H9 (cell line): Measurements from ENCODE around the gene ASTN2. TPM values are rescaled to one million over a fixed set of nuclear protein-coding genes. Genes with fewer than 3 reads are reported as not detected.

Source experiments
- DNase-seq: peaks from one replicate; pipeline ENCODE4 v3.0.0-alpha.2; 2017
- H2AFZ ChIP-seq: one replicate; pipeline ENCODE4 v1.6.1; 2013; ENCODE audit warnings: mild to moderate bottlenecking, low read length, control low read depth, moderate library complexity
- H2AK5ac ChIP-seq: 2 replicates; pipeline ENCODE4 v1.6.1; 2013; ENCODE audit warnings: low read length, control low read depth, mixed read lengths; ENCODE audit not compliant: insufficient read length
- H2BK120ac ChIP-seq: one replicate; pipeline ENCODE4 v1.6.1; 2013; ENCODE audit warnings: low read depth, mild to moderate bottlenecking, low read length, control low read depth, inconsistent platforms; ENCODE audit not compliant: poor library complexity, severe bottlenecking
- H2BK12ac ChIP-seq: 2 replicates; pipeline ENCODE4 v1.6.1; 2013; ENCODE audit warnings: low read length, control low read depth, mixed read lengths, low read depth; ENCODE audit not compliant: insufficient read length
- H2BK15ac ChIP-seq: 2 replicates; pipeline ENCODE4 v1.6.1; 2013; ENCODE audit warnings: low read depth, low read length, control low read depth
- H2BK20ac ChIP-seq: one replicate; pipeline ENCODE4 v1.6.1; 2013; ENCODE audit warnings: low read depth, mild to moderate bottlenecking, low read length, control low read depth, inconsistent platforms; ENCODE audit not compliant: poor library complexity, severe bottlenecking
- H2BK5ac ChIP-seq: 2 replicates; pipeline ENCODE4 v1.6.1; 2013; ENCODE audit warnings: low read length, control low read depth, mixed read lengths; ENCODE audit not compliant: insufficient read length
- H3K14ac ChIP-seq: 2 replicates; pipeline ENCODE4 v1.6.1; 2013; ENCODE audit warnings: low read length, control low read depth; ENCODE audit not compliant: insufficient read depth
- H3K18ac ChIP-seq: 2 replicates; pipeline ENCODE4 v1.6.1; 2013; ENCODE audit warnings: low read depth, mild to moderate bottlenecking, mixed read lengths, low read length, control low read depth; ENCODE audit not compliant: insufficient read length
- H3K23ac ChIP-seq: 2 replicates; pipeline ENCODE4 v1.6.1; 2013; ENCODE audit warnings: low read length, control low read depth, mixed read lengths, low read depth; ENCODE audit not compliant: insufficient read length
- H3K23me2 ChIP-seq: 2 replicates; pipeline ENCODE4 v1.6.1; 2013; ENCODE audit warnings: low read depth, mild to moderate bottlenecking, mixed read lengths, low read length, control low read depth; ENCODE audit not compliant: insufficient read length, poor library complexity, severe bottlenecking
- H3K27ac ChIP-seq: 2 replicates; pipeline ENCODE4 v1.5.1; 2013; ENCODE audit warnings: low read length, control low read depth, mixed read lengths, low read depth; ENCODE audit not compliant: insufficient read length
- H3K27me3 ChIP-seq: 2 replicates; pipeline ENCODE4 v1.6.1; 2013; ENCODE audit warnings: low read length, control low read depth, inconsistent platforms; ENCODE audit not compliant: insufficient read depth
- H3K4ac ChIP-seq: 2 replicates; pipeline ENCODE4 v1.6.1; 2013; ENCODE audit warnings: low read depth, mild to moderate bottlenecking, control low read depth, inconsistent platforms, low read length, moderate library complexity
- H3K4me1 ChIP-seq: 2 replicates; pipeline ENCODE4 v1.6.1; 2013; ENCODE audit warnings: low read length, control low read depth, inconsistent platforms; ENCODE audit not compliant: insufficient read depth
- H3K4me2 ChIP-seq: 2 replicates; pipeline ENCODE4 v1.6.1; 2013; ENCODE audit warnings: low read length, control low read depth, mixed read lengths; ENCODE audit not compliant: insufficient read length, insufficient read depth
- H3K56ac ChIP-seq: 2 replicates; pipeline ENCODE4 v1.6.1; 2013; ENCODE audit warnings: low read depth, mild to moderate bottlenecking, mixed read lengths, low read length, control low read depth; ENCODE audit not compliant: insufficient read length
- H3K79me1 ChIP-seq: 2 replicates; pipeline ENCODE4 v1.6.1; 2013; ENCODE audit warnings: low read depth, mild to moderate bottlenecking, moderate library complexity, low read length, control low read depth, inconsistent platforms; ENCODE audit not compliant: insufficient read depth, poor library complexity, severe bottlenecking
- H3K79me2 ChIP-seq: 2 replicates; pipeline ENCODE4 v1.6.1; 2013; ENCODE audit warnings: low read length, control low read depth, inconsistent platforms; ENCODE audit not compliant: insufficient read depth
- H3K9ac ChIP-seq: 2 replicates; pipeline ENCODE4 v1.6.1; 2013; ENCODE audit warnings: low read length, control low read depth, mixed read lengths; ENCODE audit not compliant: insufficient read length; ENCODE audit errors: extremely low read depth
- H3K9me3 ChIP-seq: one replicate; pipeline ENCODE4 v1.6.1; 2013; ENCODE audit warnings: low read depth, low read length, inconsistent platforms; ENCODE audit not compliant: control insufficient read depth
- H3T11ph ChIP-seq: one replicate; pipeline ENCODE4 v1.6.1; 2013; ENCODE audit warnings: mild to moderate bottlenecking, low read length, control low read depth, inconsistent platforms
- H4K20me1 ChIP-seq: one replicate; pipeline ENCODE4 v1.6.1; 2013; ENCODE audit not compliant: control insufficient read depth, insufficient read length, insufficient read depth
- H4K5ac ChIP-seq: 2 replicates; pipeline ENCODE4 v1.6.1; 2013; ENCODE audit warnings: low read depth, mild to moderate bottlenecking, mixed read lengths, low read length, control low read depth; ENCODE audit not compliant: insufficient read length
- H4K8ac ChIP-seq: replicated peaks from 2 replicates; pipeline ENCODE4 v1.6.1; 2013; ENCODE audit warnings: low read length, control low read depth, mixed read lengths, low read depth; ENCODE audit not compliant: insufficient read length
- H4K91ac ChIP-seq: 2 replicates; pipeline ENCODE4 v1.6.1; 2013; ENCODE audit warnings: low read depth, mild to moderate bottlenecking, moderate library complexity, mixed read lengths, low read length, control low read depth; ENCODE audit not compliant: insufficient read length
- H3K27ac Mint-ChIP-seq, 3 experiments: 2 replicates in 2 of 3; 3 replicates in 1 of 3; pipeline ENCODE4 v1.8.0; 2020 to 2021; ENCODE audit warnings: mixed read lengths in 3 of 3, mild to moderate bottlenecking in 1 of 3, moderate library complexity in 1 of 3
- H3K27me3 Mint-ChIP-seq: 2 replicates; pipeline ENCODE4 v1.8.0; 2021; ENCODE audit warnings: low read depth, mild to moderate bottlenecking, moderate library complexity, mixed read lengths
- H3K36me3 Mint-ChIP-seq, 3 experiments: 2 replicates in 2 of 3; 3 replicates in 1 of 3; pipeline ENCODE4 v1.8.0; 2020 to 2021; ENCODE audit warnings: low read depth in 3 of 3, mixed read lengths in 3 of 3; ENCODE audit not compliant: insufficient read depth in 1 of 3
- H3K4me1 Mint-ChIP-seq, 2 experiments: 2 replicates each; pipeline ENCODE4 v1.8.0; 2020; ENCODE audit warnings: mixed read lengths in 2 of 2
- H3K4me3 Mint-ChIP-seq, 2 experiments: 2 replicates in 1 of 2; 3 replicates in 1 of 2; pipeline ENCODE4 v1.8.0; 2020 to 2021; ENCODE audit warnings: mild to moderate bottlenecking in 2 of 2, mixed read lengths in 2 of 2, moderate library complexity in 1 of 2
- H3K9me3 Mint-ChIP-seq, 2 experiments: 2 replicates in 1 of 2; 3 replicates in 1 of 2; pipeline ENCODE4 v1.8.0; 2020; ENCODE audit warnings: mild to moderate bottlenecking in 2 of 2, mixed read lengths in 2 of 2, moderate library complexity in 1 of 2
- WGBS: extraction: QIAGEN DNeasy Blood & Tissue Kit; methylation state at CpG from one replicate; pipeline ENCODE4 v1.1.7; 2013; ENCODE audit warnings: missing lambda C conversion rate, low lambda C conversion rate, mixed read lengths; ENCODE audit not compliant: insufficient read length; ENCODE audit errors: extremely low coverage; 5-methylcytosine and 5-hydroxymethylcytosine counted together
- total RNA-seq: library from RNA; stranded (reverse); gene quantifications from 2 replicates; pipeline ENCODE4 v1.2.1, GENCODE V29; 2021
- TF ChIP-seq, protein P1 (sequence below): fragments of 200-600 bp; sonication (generic); conservative IDR thresholded peaks from 3 replicates; pipeline ENCODE4 v1.8.0; 2021; ENCODE audit warnings: antibody characterized with exemption, mild to moderate bottlenecking

ASTN2 gene
- total RNA-seq, 1 experiment from 2014 or later: 9.7 TPM

DNA sequence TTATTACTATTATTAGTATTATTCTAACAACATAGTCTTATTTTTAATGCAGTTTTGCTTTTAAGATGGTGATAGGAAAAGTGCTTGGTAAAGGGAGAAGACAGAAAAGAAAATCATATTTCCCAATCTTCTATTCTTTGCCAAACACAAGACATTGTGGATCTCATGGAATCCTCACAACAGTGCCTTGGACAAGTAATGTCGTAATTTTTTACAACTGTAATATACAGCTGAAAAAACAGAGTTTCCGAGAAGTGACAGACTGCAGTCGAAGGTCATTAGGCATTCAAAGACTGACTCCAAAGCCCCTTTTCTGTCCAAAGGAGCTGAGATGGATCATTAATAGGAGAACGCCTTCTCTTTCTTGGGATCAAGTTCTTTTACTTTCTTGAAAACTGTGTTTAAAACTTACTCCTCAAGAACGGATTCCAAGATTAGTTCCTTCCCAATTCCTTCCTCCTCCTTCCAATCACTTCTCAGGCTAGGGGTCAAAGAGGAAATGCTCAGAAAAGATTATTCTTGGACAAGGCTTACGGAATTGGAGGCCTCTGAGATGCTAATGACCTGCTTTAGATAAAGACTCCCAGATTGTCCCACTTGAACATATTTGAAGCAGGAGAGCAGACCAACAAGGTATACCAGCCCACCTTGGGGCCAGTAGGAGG is 752.1 kb downstream of the ASTN2 start:
- H2BK12ac ChIP-seq: no peak overlapping the region
- H2BK5ac ChIP-seq: no peak overlapping the region
- H3K18ac ChIP-seq: no peak overlapping the region
- H2BK120ac ChIP-seq: no peak overlapping the region
- no peak overlapping the region for H2AFZ ChIP-seq
- H3K23ac ChIP-seq: no peak overlapping the region
- Mint-ChIP-seq H3K4me1 (peaks cover 5 to 6% of the 10 kb centered on the region in 2 experiments), H3K4me3 (no peak overlapping the region), H3K27ac (no peak overlapping the region; a peak in 2 of 7 replicates), H3K9me3 (no peaks in the 10 kb centered on the region), H3K36me3 (no peaks in the 10 kb centered on the region), H3K27me3 (no peaks in the 10 kb centered on the region; the same call in 1 of the 2 replicates)
- no peaks in the 10 kb centered on the region for H3K79me2 ChIP-seq
- no peak overlapping the region for H4K5ac ChIP-seq
- H3T11ph ChIP-seq: no peak overlapping the region
- H4K8ac ChIP-seq: no peak overlapping the region
- no peak overlapping the region for H2BK20ac ChIP-seq
- H4K91ac ChIP-seq: no peak overlapping the region
- no peak overlapping the region for H3K56ac ChIP-seq
- no peak overlapping the region for H3K14ac ChIP-seq
- no peaks in the 10 kb centered on the region for H3K23me2 ChIP-seq
- H2BK15ac ChIP-seq: no peak overlapping the region
- no peak overlapping the region for H3K4me2 ChIP-seq
- H3K79me1 ChIP-seq: no peaks in the 10 kb centered on the region
- no peak overlapping the region for H3K9ac ChIP-seq
- H3K4ac ChIP-seq: no peak overlapping the region
- no peaks in the 10 kb centered on the region for H4K20me1 ChIP-seq
- H3K27me3 ChIP-seq: no peaks in the 10 kb centered on the region
- H3K4me1 ChIP-seq: no peaks in the 10 kb centered on the region
- no CpG with 5 or more reads among the region's 6 CpGs for WGBS
- H3K27ac ChIP-seq: no peak overlapping the region
- no peaks in the 10 kb centered on the region for H3K9me3 ChIP-seq
- no peak overlapping the region for H2AK5ac ChIP-seq
- TF ChIP-seq, protein P1, sequence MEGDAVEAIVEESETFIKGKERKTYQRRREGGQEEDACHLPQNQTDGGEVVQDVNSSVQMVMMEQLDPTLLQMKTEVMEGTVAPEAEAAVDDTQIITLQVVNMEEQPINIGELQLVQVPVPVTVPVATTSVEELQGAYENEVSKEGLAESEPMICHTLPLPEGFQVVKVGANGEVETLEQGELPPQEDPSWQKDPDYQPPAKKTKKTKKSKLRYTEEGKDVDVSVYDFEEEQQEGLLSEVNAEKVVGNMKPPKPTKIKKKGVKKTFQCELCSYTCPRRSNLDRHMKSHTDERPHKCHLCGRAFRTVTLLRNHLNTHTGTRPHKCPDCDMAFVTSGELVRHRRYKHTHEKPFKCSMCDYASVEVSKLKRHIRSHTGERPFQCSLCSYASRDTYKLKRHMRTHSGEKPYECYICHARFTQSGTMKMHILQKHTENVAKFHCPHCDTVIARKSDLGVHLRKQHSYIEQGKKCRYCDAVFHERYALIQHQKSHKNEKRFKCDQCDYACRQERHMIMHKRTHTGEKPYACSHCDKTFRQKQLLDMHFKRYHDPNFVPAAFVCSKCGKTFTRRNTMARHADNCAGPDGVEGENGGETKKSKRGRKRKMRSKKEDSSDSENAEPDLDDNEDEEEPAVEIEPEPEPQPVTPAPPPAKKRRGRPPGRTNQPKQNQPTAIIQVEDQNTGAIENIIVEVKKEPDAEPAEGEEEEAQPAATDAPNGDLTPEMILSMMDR: no peak
- no peak for DNase-seq
